H1 (cell line): ENCODE results near the gene IFT122. TPM values are rescaled to one million over a fixed set of nuclear protein-coding genes. Genes with fewer than 3 reads are reported as not detected.

ENCODE experiments used
- HDAC2 ChIP-seq, 2 experiments: fragments of 300-600 bp in 1 of 2; sonication (generic) in 1 of 2; IDR thresholded peaks; 2 replicates each; pipeline ENCODE4 v1.6.1; 2011 to 2012; ENCODE audit warnings: low read depth in 2 of 2, low read length in 2 of 2, mild to moderate bottlenecking in 2 of 2, moderate library complexity in 2 of 2, borderline replicate concordance in 1 of 2, inconsistent platforms in 1 of 2
- SP1 ChIP-seq: IDR thresholded peaks from 2 replicates; pipeline ENCODE4 v1.6.1; 2011; ENCODE audit warnings: low read depth, low read length
- polyA plus RNA-seq, 7 experiments: library from polyadenylated mRNA; depleted of rRNA in 3 of 7; stranded (reverse) in 5 of 7; unstranded in 2 of 7; fragments of >200 nt in 5 of 7; fragments of 200-250 nt in 2 of 7; gene quantifications; 1 replicate in 5 of 7; 2 replicates in 1 of 7; 4 replicates in 1 of 7; pipeline versions ENCODE4 v1.2.1 to v1.2.3, GENCODE V29; 2011 to 2013; ENCODE audit warnings: missing spikeins in 2 of 7, mixed read lengths in 2 of 7
- total RNA-seq: library from RNA; stranded (reverse); fragmentation: NEBNext Ultra II Directional; extraction: Animal tissue kit (Norgen Biotek cat#: 25700); gene quantifications from 2 replicates; pipeline ENCODE4 v1.2.1, GENCODE V29; 2021
- TF ChIP-seq, protein P1 (sequence below): IDR thresholded peaks from 2 replicates; pipeline ENCODE4 v1.6.1; 2011; ENCODE audit warnings: low read depth, mild to moderate bottlenecking, low read length; ENCODE audit not compliant: insufficient read depth
- TF ChIP-seq, protein P2 (sequence below), 3 experiments: IDR thresholded peaks; 1 replicate in 2 of 3; 2 replicates in 1 of 3; pipeline versions ENCODE4 v1.5.1 to v1.6.1; 2011; ENCODE audit warnings: low read length in 3 of 3, mild to moderate bottlenecking in 3 of 3, inconsistent platforms in 2 of 3, low read depth in 1 of 3, moderate library complexity in 1 of 3; ENCODE audit not compliant: insufficient read depth in 1 of 3; ENCODE audit errors: control extremely low read depth in 1 of 3

Gene IFT122
- total and polyA plus RNA-seq, 2 of the 8 experiments (the other 6 are each of a cell fraction or from before 2014, with no cell fraction given): 23.7 to 25.1 TPM

DNA sequence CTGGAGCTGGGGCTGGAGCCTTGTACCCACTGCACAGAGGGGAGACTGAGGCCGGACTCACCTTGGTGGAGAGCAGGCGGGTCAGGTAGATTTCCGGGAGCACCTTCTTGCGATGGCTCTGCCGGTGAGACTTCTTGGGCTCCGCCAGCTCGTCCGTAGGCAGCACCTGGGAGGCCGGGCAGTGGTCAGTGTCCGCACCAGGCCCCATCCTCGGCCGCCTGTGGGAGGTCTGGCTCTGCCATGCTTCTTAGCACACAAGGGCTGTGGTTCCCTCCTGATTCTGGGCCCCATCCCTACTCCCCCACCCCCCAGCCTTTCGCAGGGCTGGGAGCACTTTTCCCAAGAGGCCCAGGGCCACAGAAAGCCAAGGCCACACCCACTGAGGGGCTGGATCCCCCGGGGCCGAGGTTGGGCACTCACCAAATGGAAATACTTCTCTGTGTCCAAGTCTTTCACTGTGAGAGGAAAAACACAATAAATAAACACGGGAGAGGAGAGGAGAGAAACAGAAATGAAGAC is 120.3 kb downstream of the IFT122 start (continued):
- TF ChIP-seq, protein P1, sequence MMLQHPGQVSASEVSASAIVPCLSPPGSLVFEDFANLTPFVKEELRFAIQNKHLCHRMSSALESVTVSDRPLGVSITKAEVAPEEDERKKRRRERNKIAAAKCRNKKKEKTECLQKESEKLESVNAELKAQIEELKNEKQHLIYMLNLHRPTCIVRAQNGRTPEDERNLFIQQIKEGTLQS: no peak
- TF ChIP-seq HDAC2 (IDR thresholded peaks at IDR 0.05; ENCODE audit: borderline replicate concordance in 1 of 2, low read depth in 2 of 2, low read length in 2 of 2) (no peak), SP1 (no peak)
- TF ChIP-seq, protein P2, sequence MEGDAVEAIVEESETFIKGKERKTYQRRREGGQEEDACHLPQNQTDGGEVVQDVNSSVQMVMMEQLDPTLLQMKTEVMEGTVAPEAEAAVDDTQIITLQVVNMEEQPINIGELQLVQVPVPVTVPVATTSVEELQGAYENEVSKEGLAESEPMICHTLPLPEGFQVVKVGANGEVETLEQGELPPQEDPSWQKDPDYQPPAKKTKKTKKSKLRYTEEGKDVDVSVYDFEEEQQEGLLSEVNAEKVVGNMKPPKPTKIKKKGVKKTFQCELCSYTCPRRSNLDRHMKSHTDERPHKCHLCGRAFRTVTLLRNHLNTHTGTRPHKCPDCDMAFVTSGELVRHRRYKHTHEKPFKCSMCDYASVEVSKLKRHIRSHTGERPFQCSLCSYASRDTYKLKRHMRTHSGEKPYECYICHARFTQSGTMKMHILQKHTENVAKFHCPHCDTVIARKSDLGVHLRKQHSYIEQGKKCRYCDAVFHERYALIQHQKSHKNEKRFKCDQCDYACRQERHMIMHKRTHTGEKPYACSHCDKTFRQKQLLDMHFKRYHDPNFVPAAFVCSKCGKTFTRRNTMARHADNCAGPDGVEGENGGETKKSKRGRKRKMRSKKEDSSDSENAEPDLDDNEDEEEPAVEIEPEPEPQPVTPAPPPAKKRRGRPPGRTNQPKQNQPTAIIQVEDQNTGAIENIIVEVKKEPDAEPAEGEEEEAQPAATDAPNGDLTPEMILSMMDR (IDR thresholded peaks at IDR 0.05; ENCODE audit: control extremely low read depth in 1 of 3, insufficient read depth in 1 of 3, low read depth in 1 of 3, low read length in 3 of 3): no peak
